ENCODE results near the gene GLI1. TPM values are rescaled to one million over a fixed set of nuclear protein-coding genes. Genes with fewer than 3 reads are reported as not detected.

GLI1 gene
- polyA plus RNA-seq, 1 donor from 2014 or later = 4.2 TPM

DNA sequence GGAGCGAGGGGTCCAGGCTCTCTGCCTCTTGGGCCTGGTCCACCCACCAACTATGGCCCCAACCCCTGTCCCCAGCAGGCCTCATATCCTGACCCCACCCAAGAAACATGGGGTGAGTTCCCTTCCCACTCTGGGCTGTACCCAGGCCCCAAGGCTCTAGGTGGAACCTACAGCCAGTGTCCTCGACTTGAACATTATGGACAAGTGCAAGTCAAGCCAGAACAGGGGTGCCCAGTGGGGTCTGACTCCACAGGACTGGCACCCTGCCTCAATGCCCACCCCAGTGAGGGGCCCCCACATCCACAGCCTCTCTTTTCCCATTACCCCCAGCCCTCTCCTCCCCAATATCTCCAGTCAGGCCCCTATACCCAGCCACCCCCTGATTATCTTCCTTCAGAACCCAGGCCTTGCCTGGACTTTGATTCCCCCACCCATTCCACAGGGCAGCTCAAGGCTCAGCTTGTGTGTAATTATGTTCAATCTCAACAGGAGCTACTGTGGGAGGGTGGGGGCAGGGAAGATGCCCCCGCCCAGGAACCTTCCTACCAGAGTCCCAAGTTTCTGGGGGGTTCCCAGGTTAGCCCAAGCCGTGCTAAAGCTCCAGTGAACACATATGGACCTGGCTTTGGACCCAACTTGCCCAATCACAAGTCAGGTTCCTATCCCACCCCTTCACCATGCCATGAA, 11.5 kb downstream of the GLI1 start:
- no peaks in the 10 kb centered on the region for H4K20me1 ChIP-seq (ENCODE audit: insufficient read depth)
- H3F3A ChIP-seq (ENCODE audit: insufficient read depth, low read length, poor library complexity, severe bottlenecking) = no peaks in the 10 kb centered on the region
- no peaks in the 10 kb centered on the region for H3K9me3 ChIP-seq (ENCODE audit: low read length)
- H3K4me3 ChIP-seq (ENCODE audit: low read length) = no peak overlapping the region
- peaks cover 57% of the 10 kb centered on the region for H3K27me3 ChIP-seq (ENCODE audit: insufficient read depth, low read depth, low read length)
- H3K79me2 ChIP-seq (replicated peaks; ENCODE audit: insufficient read depth, low read length) = no peaks in the 10 kb centered on the region
- H2AFZ ChIP-seq (ENCODE audit: low read depth, low read length) = no peak overlapping the region
- H3K27ac ChIP-seq (ENCODE audit: low read length) = no peak overlapping the region
- H3K36me3 ChIP-seq (ENCODE audit: insufficient read depth, low read length) = no peaks in the 10 kb centered on the region
- no peaks in the 10 kb centered on the region for H3K9me2 ChIP-seq (ENCODE audit: insufficient read depth, low read length)
- TF ChIP-seq, protein P1, sequence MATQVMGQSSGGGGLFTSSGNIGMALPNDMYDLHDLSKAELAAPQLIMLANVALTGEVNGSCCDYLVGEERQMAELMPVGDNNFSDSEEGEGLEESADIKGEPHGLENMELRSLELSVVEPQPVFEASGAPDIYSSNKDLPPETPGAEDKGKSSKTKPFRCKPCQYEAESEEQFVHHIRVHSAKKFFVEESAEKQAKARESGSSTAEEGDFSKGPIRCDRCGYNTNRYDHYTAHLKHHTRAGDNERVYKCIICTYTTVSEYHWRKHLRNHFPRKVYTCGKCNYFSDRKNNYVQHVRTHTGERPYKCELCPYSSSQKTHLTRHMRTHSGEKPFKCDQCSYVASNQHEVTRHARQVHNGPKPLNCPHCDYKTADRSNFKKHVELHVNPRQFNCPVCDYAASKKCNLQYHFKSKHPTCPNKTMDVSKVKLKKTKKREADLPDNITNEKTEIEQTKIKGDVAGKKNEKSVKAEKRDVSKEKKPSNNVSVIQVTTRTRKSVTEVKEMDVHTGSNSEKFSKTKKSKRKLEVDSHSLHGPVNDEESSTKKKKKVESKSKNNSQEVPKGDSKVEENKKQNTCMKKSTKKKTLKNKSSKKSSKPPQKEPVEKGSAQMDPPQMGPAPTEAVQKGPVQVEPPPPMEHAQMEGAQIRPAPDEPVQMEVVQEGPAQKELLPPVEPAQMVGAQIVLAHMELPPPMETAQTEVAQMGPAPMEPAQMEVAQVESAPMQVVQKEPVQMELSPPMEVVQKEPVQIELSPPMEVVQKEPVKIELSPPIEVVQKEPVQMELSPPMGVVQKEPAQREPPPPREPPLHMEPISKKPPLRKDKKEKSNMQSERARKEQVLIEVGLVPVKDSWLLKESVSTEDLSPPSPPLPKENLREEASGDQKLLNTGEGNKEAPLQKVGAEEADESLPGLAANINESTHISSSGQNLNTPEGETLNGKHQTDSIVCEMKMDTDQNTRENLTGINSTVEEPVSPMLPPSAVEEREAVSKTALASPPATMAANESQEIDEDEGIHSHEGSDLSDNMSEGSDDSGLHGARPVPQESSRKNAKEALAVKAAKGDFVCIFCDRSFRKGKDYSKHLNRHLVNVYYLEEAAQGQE (IDR thresholded peaks at IDR 0.05; ENCODE audit: borderline replicate concordance) = no peak
- no peak for TF ChIP-seq TAF1 (IDR thresholded peaks at IDR 0.05; ENCODE audit: low read depth)
- no peak for TF ChIP-seq POLR2AphosphoS5 (IDR thresholded peaks at IDR 0.05)
- TF ChIP-seq RAD21 (conservative IDR thresholded peaks at IDR 0.05) = no peak
- no peak for TF ChIP-seq MXI1 (conservative IDR thresholded peaks at IDR 0.05; ENCODE audit: poor library complexity, severe bottlenecking)
- TF ChIP-seq SMC3 (conservative IDR thresholded peaks at IDR 0.05; ENCODE audit: poor library complexity) = no peak
- no peak for TF ChIP-seq EP300 (conservative IDR thresholded peaks at IDR 0.05; ENCODE audit: poor library complexity, severe bottlenecking)
- TF ChIP-seq, protein P2, sequence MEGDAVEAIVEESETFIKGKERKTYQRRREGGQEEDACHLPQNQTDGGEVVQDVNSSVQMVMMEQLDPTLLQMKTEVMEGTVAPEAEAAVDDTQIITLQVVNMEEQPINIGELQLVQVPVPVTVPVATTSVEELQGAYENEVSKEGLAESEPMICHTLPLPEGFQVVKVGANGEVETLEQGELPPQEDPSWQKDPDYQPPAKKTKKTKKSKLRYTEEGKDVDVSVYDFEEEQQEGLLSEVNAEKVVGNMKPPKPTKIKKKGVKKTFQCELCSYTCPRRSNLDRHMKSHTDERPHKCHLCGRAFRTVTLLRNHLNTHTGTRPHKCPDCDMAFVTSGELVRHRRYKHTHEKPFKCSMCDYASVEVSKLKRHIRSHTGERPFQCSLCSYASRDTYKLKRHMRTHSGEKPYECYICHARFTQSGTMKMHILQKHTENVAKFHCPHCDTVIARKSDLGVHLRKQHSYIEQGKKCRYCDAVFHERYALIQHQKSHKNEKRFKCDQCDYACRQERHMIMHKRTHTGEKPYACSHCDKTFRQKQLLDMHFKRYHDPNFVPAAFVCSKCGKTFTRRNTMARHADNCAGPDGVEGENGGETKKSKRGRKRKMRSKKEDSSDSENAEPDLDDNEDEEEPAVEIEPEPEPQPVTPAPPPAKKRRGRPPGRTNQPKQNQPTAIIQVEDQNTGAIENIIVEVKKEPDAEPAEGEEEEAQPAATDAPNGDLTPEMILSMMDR (IDR thresholded peaks at IDR 0.05; ENCODE audit: poor library complexity, severe bottlenecking) = no peak
- no peak for TF ChIP-seq EZH2 (IDR thresholded peaks at IDR 0.05; ENCODE audit: borderline replicate concordance, insufficient read depth, low read length, poor library complexity, severe bottlenecking)
- no peak overlapping the region for H3K4me2 ChIP-seq (ENCODE audit: low read length)
- H3K9ac ChIP-seq (ENCODE audit: low read length) = no peak overlapping the region

DNA sequence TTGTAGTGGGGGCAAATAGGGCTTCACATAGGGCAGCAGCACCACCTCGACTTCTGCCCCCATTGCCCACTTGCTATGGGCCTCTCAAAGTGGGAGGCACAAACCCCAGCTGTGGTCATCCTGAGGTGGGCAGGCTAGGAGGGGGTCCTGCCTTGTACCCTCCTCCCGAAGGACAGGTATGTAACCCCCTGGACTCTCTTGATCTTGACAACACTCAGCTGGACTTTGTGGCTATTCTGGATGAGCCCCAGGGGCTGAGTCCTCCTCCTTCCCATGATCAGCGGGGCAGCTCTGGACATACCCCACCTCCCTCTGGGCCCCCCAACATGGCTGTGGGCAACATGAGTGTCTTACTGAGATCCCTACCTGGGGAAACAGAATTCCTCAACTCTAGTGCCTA, 12.1 kb downstream of the GLI1 start:
- Histone ChIP-seq H2AFZ (ENCODE audit: low read depth, low read length) (no peak overlapping the region), H3K27ac (ENCODE audit: low read length) (no peak overlapping the region), H3K27me3 (ENCODE audit: insufficient read depth, low read depth, low read length) (peaks cover 63% of the 10 kb centered on the region), H3K79me2 (replicated peaks; ENCODE audit: insufficient read depth, low read length) (no peaks in the 10 kb centered on the region), H3K9me3 (ENCODE audit: low read length) (no peaks in the 10 kb centered on the region), H4K20me1 (ENCODE audit: insufficient read depth) (no peaks in the 10 kb centered on the region), H3K9ac (ENCODE audit: low read length) (no peak overlapping the region), H3K4me2 (ENCODE audit: low read length) (no peak overlapping the region), H3F3A (ENCODE audit: insufficient read depth, low read length, poor library complexity, severe bottlenecking) (no peaks in the 10 kb centered on the region), H3K9me2 (ENCODE audit: insufficient read depth, low read length) (no peaks in the 10 kb centered on the region), H3K36me3 (ENCODE audit: insufficient read depth, low read length) (no peaks in the 10 kb centered on the region), H3K4me3 (ENCODE audit: low read length) (no peak overlapping the region)
- TF ChIP-seq EZH2 (IDR thresholded peaks at IDR 0.05; ENCODE audit: borderline replicate concordance, insufficient read depth, low read length, poor library complexity, severe bottlenecking) = no peak
- TF ChIP-seq, protein P2 (IDR thresholded peaks at IDR 0.05; ENCODE audit: poor library complexity, severe bottlenecking) = no peak
- TF ChIP-seq SMC3 (conservative IDR thresholded peaks at IDR 0.05; ENCODE audit: poor library complexity) = no peak
- TF ChIP-seq POLR2AphosphoS5 (IDR thresholded peaks at IDR 0.05) = no peak
- no peak for TF ChIP-seq MXI1 (conservative IDR thresholded peaks at IDR 0.05; ENCODE audit: poor library complexity, severe bottlenecking)
- no peak for TF ChIP-seq EP300 (conservative IDR thresholded peaks at IDR 0.05; ENCODE audit: poor library complexity, severe bottlenecking)
- TF ChIP-seq RAD21 (conservative IDR thresholded peaks at IDR 0.05) = no peak
- TF ChIP-seq, protein P1 (IDR thresholded peaks at IDR 0.05; ENCODE audit: borderline replicate concordance) = no peak
- TF ChIP-seq TAF1 (IDR thresholded peaks at IDR 0.05; ENCODE audit: low read depth) = no peak

Measured in neural cell (in vitro differentiated cells).